GM21447 (cell line): ENCODE data around the gene TBKBP1.

ENCODE experiments used
- ATAC-seq: cut with Tn5 transposase; IDR thresholded peaks from one replicate; pipeline ENCODE4 v1.9.1; 2021; ENCODE audit not compliant: unreplicated experiment

The TBKBP1 gene

GRCh38 chr17:47760409-47761140 is 66.6 kb downstream of the TBKBP1 start:
- ATAC-seq, result no peak
